Raji (cell line): ENCODE results near the gene PCGF3.

Source experiments
- POLR2A ChIP-seq: IDR thresholded peaks from 2 replicates; pipeline ENCODE4 v1.6.1; 2011; ENCODE audit warnings: low read depth, low read length, control low read depth; ENCODE audit not compliant: insufficient read depth

Gene PCGF3

DNA sequence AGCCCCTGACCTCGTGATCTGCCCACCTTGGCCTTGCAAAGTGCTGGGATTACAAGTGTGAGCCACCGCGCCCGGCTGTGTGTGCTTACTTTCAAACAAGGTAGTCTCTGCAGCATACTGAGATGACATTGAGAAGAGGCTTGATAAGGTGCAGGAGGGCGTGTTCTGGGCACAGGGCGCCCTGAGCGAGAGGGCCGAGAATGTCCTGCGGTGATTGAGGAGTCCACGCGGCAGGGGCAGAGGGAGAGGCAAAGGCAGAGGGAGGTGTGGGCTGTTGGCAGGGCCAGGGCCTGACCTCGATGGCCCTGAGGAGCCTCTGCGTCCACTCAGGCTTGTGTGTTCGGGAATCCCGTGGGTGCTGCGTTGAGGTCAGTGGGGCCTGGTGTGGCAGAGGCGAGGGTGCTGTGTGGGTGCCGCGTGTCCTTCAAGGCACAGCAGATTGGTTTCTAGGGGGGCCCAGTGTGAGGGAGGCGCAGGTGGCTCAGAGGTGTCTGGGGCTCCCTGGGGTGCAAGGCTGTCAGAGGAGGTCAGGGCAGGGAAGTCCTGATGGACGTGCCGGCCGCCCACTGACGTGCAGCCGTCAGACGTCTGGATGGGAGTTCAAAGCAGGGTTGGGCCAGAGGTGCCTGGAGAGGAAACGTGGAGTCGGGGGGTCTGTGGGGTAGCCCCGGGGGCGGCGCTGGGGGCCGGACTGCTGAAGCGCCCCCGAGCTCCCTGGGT lies 12.1 kb downstream of the PCGF3 start:
- no peak for TF ChIP-seq POLR2A

DNA sequence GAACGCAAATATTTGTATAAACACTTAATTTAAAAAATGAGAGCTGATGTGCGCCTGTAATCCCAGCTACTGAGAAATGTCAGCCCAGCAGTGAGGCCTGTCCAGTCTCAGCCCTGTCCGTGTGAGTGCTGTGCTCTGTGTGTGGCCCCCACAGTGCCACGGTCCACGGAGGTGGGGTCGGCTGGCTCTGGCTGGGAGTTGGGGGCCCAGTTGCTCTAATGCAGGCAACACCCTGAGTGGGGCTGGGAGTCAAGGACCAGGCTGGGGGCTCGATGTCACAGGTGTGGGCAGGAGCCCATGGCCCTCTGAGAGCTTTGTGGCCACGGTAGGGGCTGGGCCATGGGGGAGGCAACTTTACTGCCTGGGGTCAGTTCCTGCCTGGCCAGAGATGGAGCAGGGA lies 12.8 kb downstream of the PCGF3 start:
- no peak for TF ChIP-seq POLR2A

DNA sequence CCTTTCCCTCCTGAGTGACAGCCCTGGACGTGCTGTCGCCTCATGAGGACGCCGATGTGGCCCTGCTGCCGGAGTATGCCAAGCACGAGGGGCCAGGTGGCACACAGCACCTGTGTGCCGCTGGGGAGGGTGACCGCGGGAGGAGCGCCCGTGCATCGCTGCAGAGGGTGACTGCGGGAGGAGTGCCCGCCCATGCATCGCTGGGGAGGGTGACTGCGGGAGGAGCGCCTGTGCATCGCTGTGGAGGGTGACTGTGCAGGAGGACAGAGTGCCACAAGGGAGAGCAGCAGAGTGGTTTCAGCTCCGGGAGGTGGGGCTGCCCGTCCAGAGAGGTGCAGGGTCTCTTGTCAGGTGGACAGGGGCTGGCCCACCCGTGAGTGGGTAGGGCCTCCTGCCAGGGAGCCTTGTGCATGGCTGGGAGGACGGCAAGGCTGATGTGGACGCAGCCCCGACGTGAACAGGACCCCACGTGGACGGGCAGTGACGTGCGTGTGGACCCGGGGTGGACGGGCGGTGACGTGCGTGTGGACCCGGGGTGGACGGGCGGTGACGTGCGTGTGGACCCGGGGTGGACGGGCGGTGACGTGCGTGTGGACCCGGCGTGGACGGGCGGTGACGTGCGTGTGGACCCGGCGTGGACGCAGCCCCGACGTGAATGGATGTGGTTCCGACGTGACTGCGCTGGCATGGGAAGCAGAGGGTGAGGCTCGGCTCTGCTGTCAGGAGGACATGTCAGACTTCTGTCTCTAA lies 14.7 kb downstream of the PCGF3 start:
- TF ChIP-seq POLR2A, result no peak

DNA sequence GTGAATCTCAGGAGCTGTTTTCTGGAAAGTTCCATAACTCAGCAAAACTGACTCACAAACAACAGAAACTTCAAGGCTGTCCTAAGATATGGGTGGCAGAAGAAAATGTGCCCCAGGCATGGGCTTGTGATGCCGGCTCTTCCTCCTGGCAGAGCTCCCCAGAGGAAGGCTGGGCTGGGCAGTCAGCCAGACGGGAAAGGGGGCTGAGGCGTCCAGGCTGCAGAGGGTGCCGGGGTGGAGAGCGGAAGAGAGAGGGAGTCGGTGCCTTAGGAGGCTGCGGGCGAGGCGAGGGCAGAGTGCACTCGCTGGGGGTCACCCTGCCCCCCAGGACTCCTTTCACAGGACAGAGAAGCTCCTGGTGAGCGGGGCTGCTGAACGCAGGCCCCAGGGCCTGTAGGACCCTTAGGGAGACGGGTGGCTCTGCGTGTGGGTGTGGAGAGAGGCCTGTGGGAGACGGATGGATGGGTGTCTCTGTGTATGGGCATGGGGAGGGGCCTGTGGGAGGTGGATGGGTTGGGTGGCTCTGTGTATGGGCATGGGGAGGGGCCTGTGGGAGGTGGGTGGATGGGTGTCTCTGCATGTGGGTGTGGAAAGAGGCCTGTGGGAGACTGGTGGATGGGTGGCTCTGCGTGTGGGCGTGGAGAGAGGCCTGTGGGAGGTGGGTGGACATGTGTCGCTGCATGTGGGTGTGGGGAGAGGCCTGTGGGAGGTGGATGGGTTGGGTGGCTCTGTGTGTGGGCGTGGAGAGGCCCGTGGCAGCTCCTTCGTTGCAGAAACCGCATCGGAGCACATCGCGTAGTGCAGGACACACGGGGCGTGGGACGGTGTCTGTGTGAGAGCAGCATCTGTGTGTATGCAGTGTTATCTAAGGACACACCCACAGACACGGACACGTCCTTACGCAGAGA lies 15.9 kb downstream of the PCGF3 start:
- TF ChIP-seq POLR2A, result no peak

DNA sequence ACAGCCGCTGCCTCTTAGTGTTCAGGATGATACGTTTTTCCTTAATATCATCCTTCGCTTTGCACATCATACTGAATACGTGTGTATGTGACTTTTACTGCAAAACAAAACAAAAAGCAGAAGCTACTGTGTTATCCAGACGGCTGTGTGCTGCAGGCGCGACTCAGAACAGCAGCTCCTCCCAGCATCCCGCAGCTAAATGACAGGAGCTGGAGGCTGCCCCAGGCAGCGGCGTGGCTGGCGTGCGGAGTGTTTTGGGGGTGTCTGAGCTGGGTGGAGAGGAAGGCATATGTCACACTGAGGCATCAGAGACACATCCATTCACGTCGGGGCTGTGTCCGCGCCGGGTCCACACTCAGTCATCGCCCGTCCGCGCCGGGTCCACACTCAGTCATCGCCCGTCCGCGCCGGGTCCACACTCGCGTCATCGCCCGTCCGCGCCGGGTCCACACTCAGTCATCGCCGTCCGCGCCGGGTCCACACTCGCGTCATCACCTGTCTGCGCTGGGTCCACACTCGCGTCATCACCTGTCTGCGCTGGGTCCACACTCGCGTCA lies 16.6 kb downstream of the PCGF3 start:
- no peak for TF ChIP-seq POLR2A

DNA sequence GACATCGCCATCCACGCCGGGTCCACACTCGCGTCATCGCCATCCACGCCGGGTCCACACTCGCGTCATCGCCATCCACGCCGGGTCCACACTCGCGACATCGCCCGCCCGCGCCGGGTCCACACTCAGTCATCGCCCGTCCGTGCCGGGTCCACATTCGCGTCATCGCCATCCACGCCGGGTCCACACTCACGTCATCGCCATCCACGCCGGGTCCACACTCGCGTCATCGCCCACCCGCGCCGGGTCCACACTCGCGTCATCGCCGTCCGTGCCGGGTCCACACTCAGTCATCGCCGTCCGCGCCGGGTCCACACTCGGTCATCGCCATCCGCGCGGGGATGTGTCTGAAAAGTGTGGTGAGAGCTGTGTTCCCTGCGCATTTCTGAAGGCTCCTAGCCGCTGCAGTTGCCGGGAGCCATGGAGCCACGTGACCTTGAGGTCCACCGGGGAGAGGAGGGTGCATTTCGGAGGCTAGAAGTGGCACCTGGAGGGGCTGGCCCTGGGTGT lies 17.3 kb downstream of the PCGF3 start:
- TF ChIP-seq POLR2A, result no peak

DNA sequence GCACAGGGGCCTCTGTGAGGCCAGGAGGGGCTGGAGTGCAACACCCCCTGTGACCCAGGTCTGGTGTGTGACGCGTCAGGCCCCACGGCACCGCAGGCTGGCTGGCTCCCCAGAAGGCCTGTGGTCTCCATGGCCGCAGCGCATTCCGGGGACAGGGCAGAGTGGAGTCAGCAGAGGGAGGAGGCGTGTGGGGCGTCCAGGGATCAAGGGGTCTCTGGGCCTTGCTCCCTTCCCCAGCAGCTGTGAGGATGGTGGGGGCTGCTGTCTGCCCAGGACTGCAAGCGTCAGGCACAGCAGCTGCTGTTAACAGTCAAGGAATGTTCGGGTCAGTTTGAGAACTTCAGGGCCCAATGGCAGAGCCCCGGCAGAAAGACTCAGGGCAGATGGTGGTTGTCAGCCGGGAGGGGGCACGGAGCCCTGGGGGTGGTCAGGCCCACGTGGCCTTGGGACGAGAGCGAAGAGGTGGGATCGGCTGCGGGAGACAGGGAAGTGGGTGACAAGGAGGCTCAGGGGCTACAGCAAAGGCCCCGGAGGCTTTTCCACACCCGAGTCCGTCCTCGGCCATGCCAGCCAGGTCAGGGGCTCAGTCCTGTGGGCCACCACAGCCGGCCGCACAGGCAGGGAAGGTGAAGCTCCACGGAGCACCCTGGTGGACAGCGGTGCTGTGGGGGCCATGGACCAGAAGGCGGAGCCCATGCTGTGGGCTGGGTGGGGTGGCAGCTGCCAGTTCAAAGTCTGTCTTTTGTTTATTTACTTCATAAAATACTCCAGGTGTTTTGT lies 18.3 kb downstream of the PCGF3 start:
- TF ChIP-seq POLR2A, result no peak

DNA sequence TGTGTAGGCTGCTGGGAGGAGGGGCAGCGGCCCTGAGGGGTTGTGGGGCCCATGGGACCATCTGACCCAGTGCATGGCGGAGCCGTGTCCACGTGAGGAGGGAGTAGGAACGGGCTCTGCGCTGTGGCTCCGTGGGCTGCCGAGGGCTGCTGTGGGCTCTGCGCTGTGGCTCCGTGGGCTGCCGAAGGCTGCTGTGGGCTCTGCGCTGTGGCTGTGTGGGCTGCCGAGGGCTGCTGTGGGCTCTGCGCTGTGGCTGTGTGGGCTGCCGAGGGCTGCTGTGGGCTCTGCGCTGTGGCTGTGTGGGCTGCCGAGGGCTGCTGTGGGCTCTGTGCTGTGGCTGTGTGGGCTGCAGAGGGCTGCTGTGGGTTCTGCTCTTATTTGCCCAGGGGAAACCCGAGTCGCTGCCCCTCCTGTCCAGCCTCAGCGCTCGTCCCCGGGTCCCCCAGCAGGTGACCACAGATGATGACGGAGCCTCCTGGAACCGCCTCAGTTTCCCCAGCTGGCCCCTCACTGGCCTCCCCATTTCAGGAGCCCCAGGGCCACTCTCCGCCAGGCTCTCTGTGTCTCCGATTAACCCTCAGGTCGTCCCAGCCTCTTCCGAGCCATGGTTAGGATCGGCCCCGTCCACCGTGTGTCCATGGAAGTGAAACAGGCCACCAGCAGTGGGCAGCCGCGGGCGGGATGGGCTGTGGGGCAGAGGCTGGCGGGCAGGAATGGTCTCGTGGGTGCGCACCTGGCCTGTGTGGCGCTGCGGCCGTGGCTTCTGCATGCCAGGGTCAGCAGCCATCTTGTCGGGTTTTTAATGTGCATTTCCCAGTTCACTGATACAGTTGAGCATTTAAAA lies 20.0 kb downstream of the PCGF3 start:
- TF ChIP-seq POLR2A, result no peak

DNA sequence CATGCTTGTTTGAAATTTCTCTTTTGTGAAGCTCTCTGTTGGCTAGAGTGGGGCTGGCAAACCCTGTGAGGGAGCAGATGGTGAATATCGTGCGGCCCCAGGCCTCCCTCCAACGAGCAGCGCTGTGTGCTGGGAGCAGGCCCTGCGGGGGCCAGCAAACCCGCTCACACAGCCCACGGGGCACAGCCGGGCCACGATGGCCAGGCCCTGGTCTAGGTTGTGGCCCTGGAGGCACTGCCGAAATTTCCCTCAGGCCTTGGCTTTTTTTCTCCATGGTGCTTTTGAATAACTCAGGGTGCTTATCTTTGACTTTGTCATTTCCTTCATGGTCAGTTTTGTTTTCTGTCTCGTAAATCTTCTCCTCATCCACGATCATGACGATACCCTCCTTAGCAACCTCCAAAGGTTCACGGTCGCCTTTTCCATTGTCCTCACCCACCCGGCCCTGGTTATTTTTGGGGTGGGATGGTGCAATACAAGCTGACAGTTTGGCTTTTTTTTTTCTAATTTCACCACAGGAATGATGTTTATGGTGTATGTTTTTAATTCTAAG lies 20.7 kb downstream of the PCGF3 start:
- TF ChIP-seq POLR2A, result no peak

DNA sequence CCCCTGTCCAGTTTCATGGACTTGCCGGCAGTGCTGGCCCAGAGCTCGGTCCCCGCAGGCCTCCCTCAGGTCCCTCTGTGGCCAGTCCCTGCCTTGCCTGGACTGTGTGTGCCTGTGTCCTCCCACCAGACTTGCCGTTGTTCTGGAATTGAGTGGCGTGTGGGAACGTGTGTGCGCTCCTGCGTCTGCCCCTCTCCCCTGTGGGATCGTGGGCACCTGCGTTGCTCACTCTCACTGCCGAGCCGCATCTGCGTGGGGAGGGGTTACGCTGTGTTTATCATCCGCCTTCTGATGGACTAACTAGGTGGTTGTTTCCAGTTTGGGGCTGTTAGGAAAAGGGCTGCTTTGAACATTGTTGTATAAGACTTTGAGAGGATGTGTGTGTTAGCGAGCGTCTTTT lies 21.2 kb downstream of the PCGF3 start:
- no peak for TF ChIP-seq POLR2A

DNA sequence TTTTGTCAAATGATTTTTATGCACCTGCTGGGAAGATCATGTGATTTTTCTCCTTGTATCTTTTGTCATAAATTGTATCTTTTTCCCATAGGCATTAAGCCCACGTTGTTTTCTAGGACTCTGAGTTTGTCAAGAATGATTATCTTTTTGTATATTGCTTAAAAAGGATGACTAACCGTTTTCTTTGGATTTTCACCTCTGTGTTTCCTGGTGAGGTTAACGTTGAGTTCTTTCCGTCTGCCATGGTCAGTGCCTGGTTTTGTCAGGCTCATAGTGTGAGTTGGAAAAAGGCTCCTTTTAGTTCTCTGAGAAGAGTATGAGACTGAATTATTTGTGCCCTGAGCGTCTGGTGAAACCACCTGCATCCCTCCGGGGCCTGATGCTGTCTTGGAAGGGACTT lies 21.9 kb downstream of the PCGF3 start:
- no peak for TF ChIP-seq POLR2A

DNA sequence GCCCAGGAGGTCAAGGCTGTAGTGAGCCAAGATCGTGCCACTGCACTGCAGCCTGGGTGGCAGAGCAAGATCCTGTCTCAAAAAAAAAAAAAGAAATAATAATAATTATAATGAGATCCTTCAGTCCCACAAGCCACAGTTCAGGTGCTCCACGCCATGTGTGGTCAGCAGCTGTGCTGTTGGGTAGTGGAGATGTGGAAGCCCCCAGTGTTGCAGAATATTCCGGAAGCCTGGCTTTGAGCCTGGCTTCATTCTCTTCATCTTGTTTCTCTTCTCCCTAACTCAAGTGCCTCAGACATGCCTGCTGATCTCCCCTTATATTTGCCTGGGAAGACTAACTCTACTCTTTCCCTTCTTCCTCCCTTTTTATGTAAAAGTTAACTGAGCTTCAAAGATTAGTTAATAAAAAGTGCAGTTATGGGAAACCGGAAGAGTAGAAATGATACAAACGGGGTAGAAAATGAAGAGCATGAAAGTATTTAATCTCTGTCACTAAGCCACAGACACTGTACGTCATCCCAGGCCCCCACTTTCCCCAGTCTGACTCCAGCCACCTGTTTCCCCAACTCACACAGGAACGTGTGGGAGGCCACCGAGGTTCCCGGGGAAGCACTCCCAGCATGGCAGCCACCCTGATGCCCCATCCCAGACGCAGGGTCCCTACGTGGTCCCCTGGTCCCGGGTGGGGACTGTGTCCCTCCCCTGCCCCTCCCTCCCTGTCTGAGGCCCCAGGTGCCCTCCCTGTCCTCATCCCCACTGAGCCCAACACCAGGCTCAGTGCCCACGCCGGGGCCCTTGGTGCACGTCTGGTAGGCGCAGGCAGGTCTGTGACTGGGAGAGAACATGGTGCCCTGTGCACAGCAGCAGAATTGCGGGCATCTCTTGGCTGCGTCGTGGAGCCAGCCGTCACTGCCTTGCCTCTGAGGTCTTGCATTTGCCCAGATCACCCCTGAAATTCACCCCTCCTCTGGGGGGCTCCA lies 24.0 kb downstream of the PCGF3 start:
- no peak for TF ChIP-seq POLR2A
